Endodermal cell (in vitro differentiated cells): ENCODE data around the gene LAG3. TPM values are rescaled to one million over a fixed set of nuclear protein-coding genes. Genes with fewer than 3 reads are reported as not detected.

Experiments
- DNase-seq: peaks from one replicate; pipeline ENCODE4 v3.0.0-alpha.2; 2017
- H3K27ac ChIP-seq: 2 replicates; pipeline ENCODE4 v1.5.1; 2013; ENCODE audit warnings: mild to moderate bottlenecking, low read depth, low read length, moderate library complexity
- H3K27me3 ChIP-seq: 2 replicates; pipeline ENCODE4 v1.6.1; 2013; ENCODE audit warnings: mild to moderate bottlenecking, low read length, moderate library complexity; ENCODE audit not compliant: insufficient read depth, control insufficient read depth, poor library complexity, severe bottlenecking
- H3K36me3 ChIP-seq: 2 replicates; pipeline ENCODE4 v1.7.0; 2013; ENCODE audit warnings: mild to moderate bottlenecking, low read length, moderate library complexity; ENCODE audit not compliant: control insufficient read depth, insufficient read depth
- H3K4me1 ChIP-seq: one replicate; pipeline ENCODE4 v1.7.0; 2013; ENCODE audit warnings: low read length; ENCODE audit not compliant: control insufficient read depth, insufficient read depth
- H3K4me3 ChIP-seq: 2 replicates; pipeline ENCODE4 v1.5.1; 2013; ENCODE audit warnings: mild to moderate bottlenecking, low read length, moderate library complexity
- H3K9ac ChIP-seq: 2 replicates; pipeline ENCODE4 v1.6.1; 2013; ENCODE audit warnings: mild to moderate bottlenecking, low read length, moderate library complexity; ENCODE audit not compliant: poor library complexity, severe bottlenecking; ENCODE audit errors: extremely low read depth
- H3K9me3 ChIP-seq: 2 replicates; pipeline ENCODE4 v1.6.1; 2013; ENCODE audit warnings: mild to moderate bottlenecking, low read length, moderate library complexity; ENCODE audit not compliant: control insufficient read depth
- H3K27ac Mint-ChIP-seq: 2 replicates; pipeline ENCODE4 v1.8.0; 2020; ENCODE audit warnings: mixed read lengths
- H3K27me3 Mint-ChIP-seq: 2 replicates; pipeline ENCODE4 v1.8.0; 2021; ENCODE audit warnings: mild to moderate bottlenecking, mixed read lengths; ENCODE audit not compliant: insufficient read depth
- H3K36me3 Mint-ChIP-seq: 2 replicates; pipeline ENCODE4 v1.8.0; 2020; ENCODE audit warnings: low read depth, mixed read lengths
- H3K4me1 Mint-ChIP-seq: 2 replicates; pipeline ENCODE4 v1.8.0; 2020; ENCODE audit warnings: mixed read lengths
- H3K4me3 Mint-ChIP-seq: 2 replicates; pipeline ENCODE4 v1.8.0; 2020; ENCODE audit warnings: mild to moderate bottlenecking, moderate library complexity, mixed read lengths
- H3K9me3 Mint-ChIP-seq: 2 replicates; pipeline ENCODE4 v1.8.0; 2020; ENCODE audit warnings: mild to moderate bottlenecking, mixed read lengths
- WGBS, 2 experiments: methylation state at CpG; one replicate each; pipeline versions ENCODE4 v1.1.5 to v1.1.7; 2013; ENCODE audit warnings: missing lambda C conversion rate in 2 of 2, mixed read lengths in 1 of 2; ENCODE audit not compliant: insufficient coverage in 1 of 2, insufficient read length in 1 of 2; 5-methylcytosine and 5-hydroxymethylcytosine counted together
- total RNA-seq, 2 donors: library from RNA; stranded (reverse); fragmentation: NEBNext Ultra II Directional in 1 of 2; extraction: Animal tissue kit (Norgen Biotek cat#: 25700) in 1 of 2; gene quantifications; 2 replicates in 1 of 2; 3 replicates in 1 of 2; pipeline ENCODE4 v1.2.1, GENCODE V29; 2021
- TF ChIP-seq, protein P1 (sequence below): fragments of 200-600 bp; sonication (generic); conservative IDR thresholded peaks from 2 replicates; pipeline ENCODE4 v1.5.0; 2021; ENCODE audit warnings: antibody characterized with exemption, mild to moderate bottlenecking

The LAG3 gene
- total RNA-seq, 2 donors from 2014 or later, result 1.9 to 7.3 TPM

DNA sequence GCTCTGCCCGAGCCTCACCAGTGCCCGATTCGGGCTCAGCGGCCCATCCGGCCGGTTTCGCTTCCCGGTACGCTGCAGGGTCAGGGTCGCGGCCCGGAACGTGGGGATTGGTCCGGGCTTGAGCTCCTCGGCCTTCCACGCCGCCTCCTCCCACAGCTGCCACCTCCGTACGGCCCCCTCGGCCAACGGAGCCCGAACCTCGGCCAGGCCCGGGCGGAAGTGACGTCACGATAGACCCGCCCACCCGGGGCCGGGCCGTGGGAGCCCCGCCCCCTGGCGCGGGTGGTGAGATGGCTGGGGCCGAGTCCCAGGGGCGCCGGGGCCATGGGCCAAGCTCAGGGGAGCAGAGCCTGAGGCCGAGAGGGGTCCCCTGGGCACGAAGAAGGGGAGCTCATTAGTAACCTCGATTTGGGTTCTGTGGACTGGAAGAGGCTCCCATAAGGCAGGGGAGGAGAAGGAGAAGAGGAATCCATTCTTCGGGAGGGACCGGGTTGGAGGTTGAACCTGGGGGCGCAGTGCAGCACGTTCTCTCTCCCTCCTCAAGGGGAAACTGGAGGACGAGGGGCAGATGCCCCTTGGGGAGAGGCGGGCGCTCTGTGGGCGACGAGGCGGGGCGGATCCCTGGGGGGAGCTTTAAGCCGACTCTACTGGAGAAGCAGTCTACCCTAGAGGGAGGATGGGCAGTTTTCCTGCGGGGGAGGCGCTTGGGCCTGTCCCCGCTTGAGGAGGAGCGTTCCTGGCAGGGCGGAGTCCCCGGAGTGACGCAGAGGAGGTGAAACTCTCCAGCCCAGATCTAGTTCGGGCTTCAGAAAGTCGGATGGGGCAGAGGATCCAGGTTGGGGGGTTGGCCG lies 19.2 kb upstream of the LAG3 start, which contains the start of gene MLF2:
MLF2 (minus strand) TSS at position 221 of the 851 bp plus-strand sequence. CDS start 807 bp downstream, outside the sequence.
- TF ChIP-seq, protein P1, sequence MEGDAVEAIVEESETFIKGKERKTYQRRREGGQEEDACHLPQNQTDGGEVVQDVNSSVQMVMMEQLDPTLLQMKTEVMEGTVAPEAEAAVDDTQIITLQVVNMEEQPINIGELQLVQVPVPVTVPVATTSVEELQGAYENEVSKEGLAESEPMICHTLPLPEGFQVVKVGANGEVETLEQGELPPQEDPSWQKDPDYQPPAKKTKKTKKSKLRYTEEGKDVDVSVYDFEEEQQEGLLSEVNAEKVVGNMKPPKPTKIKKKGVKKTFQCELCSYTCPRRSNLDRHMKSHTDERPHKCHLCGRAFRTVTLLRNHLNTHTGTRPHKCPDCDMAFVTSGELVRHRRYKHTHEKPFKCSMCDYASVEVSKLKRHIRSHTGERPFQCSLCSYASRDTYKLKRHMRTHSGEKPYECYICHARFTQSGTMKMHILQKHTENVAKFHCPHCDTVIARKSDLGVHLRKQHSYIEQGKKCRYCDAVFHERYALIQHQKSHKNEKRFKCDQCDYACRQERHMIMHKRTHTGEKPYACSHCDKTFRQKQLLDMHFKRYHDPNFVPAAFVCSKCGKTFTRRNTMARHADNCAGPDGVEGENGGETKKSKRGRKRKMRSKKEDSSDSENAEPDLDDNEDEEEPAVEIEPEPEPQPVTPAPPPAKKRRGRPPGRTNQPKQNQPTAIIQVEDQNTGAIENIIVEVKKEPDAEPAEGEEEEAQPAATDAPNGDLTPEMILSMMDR, result peak; percentile 100
- peak within 1 kb of the TSS; percentile 95 for H3K9ac ChIP-seq
- peak within 1 kb of the TSS; percentile 91 for H3K4me3 Mint-ChIP-seq
- peaks cover 39% of the 10 kb centered on the region for H3K36me3 ChIP-seq
- DNase-seq, result peak; percentile 100
- peaks cover 38% of the 10 kb centered on the region for H3K36me3 Mint-ChIP-seq
- peak within 1 kb of the TSS; percentile 94 for H3K4me3 ChIP-seq
- peak within 1 kb of the TSS; percentile 97 for H3K27ac ChIP-seq
- H3K27me3 ChIP-seq, result no peaks in the 10 kb centered on the region
- peaks cover 20% of the 10 kb centered on the region for H3K4me1 Mint-ChIP-seq
- peak within 1 kb of the TSS; percentile 100 for H3K27ac Mint-ChIP-seq
- no peaks in the 10 kb centered on the region for H3K9me3 ChIP-seq
- 0% methylated on average over 25 to 62 of the region's 62 CpGs for WGBS, 2 experiments
- H3K4me1 ChIP-seq, result peaks cover 5% of the 10 kb centered on the region
- H3K9me3 Mint-ChIP-seq, result no peaks in the 10 kb centered on the region
- H3K27me3 Mint-ChIP-seq, result peaks cover 5% of the 10 kb centered on the region

DNA sequence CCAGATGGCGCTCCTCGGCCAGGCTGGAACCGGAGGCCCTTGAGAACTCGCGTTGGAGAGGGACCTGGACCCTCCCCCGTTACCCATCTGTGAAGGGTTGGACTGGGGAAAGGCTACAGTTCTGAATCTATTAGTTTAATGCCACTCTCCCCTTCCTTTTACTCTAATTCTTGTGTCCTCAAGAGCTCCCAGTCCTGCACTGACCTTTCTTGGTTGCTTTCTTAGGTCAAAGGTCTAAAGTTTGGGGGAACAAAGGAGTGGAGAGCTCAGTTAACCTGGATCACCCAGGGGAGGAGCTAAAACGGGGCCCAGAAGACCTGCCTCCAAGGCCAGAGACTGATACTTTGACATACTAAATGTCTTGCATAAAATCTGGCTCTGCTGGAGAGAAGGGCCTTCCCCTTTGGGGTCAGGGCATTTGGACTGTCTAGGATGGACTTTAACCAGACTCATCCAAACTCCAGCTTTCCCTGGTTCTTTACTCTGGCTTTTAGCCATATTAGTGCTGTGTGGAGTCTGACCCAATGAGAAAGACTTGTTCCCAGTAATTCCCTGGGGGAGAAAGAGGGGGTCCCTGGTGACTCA lies 18.5 kb upstream of the LAG3 start:
- H3K4me3 ChIP-seq, result peak overlapping the region; percentile 53
- 4 to 8% methylated on average over 3 to 7 of the region's 7 CpGs for WGBS, 2 experiments
- peaks cover 5% of the 10 kb centered on the region for H3K27me3 Mint-ChIP-seq

DNA sequence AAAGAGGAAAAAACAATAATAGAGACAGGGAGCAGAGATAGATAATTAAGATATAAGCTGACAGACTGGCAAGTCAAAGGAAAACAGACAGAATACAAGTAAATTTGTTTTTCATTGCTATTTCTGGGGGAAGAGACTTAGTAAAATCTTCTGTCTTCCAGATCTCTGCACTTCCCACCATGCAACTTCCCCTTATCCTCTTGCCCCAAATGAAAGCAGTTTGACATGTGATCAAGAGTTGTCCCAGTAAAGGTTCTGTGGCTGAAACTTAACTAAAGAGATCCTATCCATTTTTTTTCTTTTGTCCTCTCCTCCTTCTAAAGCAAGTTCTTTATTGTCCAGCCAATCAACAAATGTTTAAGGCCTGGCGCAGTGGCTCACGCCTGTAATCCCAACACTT lies 17.9 kb upstream of the LAG3 start:
- peaks cover 26% of the 10 kb centered on the region for H3K36me3 Mint-ChIP-seq
- no peaks in the 10 kb centered on the region for H3K9me3 ChIP-seq
- no peak overlapping the region for H3K4me3 ChIP-seq
- no peaks in the 10 kb centered on the region for H3K27me3 ChIP-seq
- H3K9ac ChIP-seq, result no peak overlapping the region
- H3K9me3 Mint-ChIP-seq, result no peaks in the 10 kb centered on the region
- peaks cover 27% of the 10 kb centered on the region for H3K36me3 ChIP-seq
- H3K4me1 ChIP-seq, result peaks cover 5% of the 10 kb centered on the region
- DNase-seq, result no peak
- 83 to 94% methylated on average over 2 of the region's 2 CpGs for whole genome bisulfite sequencing, 2 experiments
- TF ChIP-seq, protein P1, result no peak
- H3K27ac ChIP-seq, result no peak overlapping the region
- H3K27ac Mint-ChIP-seq, result no peak overlapping the region
- no peak overlapping the region for H3K4me3 Mint-ChIP-seq
- peaks cover 5% of the 10 kb centered on the region for H3K27me3 Mint-ChIP-seq
- H3K4me1 Mint-ChIP-seq, result peaks cover 27% of the 10 kb centered on the region

More for the DNA sequence above, 18.5 kb upstream of the LAG3 start:
- H3K4me1 Mint-ChIP-seq, result peaks cover 26% of the 10 kb centered on the region
- Histone ChIP-seq H3K27ac (peak overlapping the region; percentile 12), H3K9me3 (no peaks in the 10 kb centered on the region), H3K27me3 (no peaks in the 10 kb centered on the region), H3K36me3 (peaks cover 32% of the 10 kb centered on the region), H3K9ac (no peak overlapping the region), H3K4me1 (peaks cover 5% of the 10 kb centered on the region)
- no peaks in the 10 kb centered on the region for H3K9me3 Mint-ChIP-seq
- H3K27ac Mint-ChIP-seq, result peak overlapping the region; percentile 79
- H3K4me3 Mint-ChIP-seq, result peak overlapping the region; percentile 91
- peaks cover 32% of the 10 kb centered on the region for H3K36me3 Mint-ChIP-seq
- TF ChIP-seq, protein P1, result no peak
- no peak for DNase-seq
